DOHH2 (cell line): Measurements from ENCODE around the gene GATM.

Source experiments
- CTCF ChIP-seq: fragments of 200-600 bp; sonication (generic); IDR thresholded peaks from one replicate; pipeline ENCODE4 v1.5.1; 2014; ENCODE audit warnings: antibody characterized with exemption, mild to moderate bottlenecking, low read depth, low read length; ENCODE audit not compliant: poor library complexity, severe bottlenecking
- EZH2phosphoT487 ChIP-seq: fragments of 200-600 bp; sonication (generic); IDR thresholded peaks from 2 replicates; pipeline ENCODE4 v1.6.1; 2017; ENCODE audit warnings: borderline replicate concordance, mild to moderate bottlenecking, antibody characterized with exemption, low read length, moderate library complexity, mixed read lengths

- TF ChIP-seq EZH2phosphoT487: no peak
- TF ChIP-seq CTCF: no peak
Observed at GRCh38 chr15:45363801-45364200, 14.5 kb downstream of the GATM start.
